K562 (cell line): ENCODE data around the gene B3GLCT. TPM values are rescaled to one million over a fixed set of nuclear protein-coding genes. Genes with fewer than 3 reads are reported as not detected.
A peak's percentile ranks its signal among the peaks of the same experiment; 100 is the strongest.

Experiments
- CCNT2 ChIP-seq: IDR thresholded peaks from 2 replicates; pipeline ENCODE4 v1.6.1; 2011; ENCODE audit warnings: borderline replicate concordance, low read depth, mild to moderate bottlenecking, moderate library complexity, mixed read lengths, low read length; ENCODE audit not compliant: insufficient read length; ENCODE audit errors: extremely low read depth
- FIP1L1 ChIP-seq: fragments of 200-400 bp; formaldehyde crosslinking; IDR thresholded peaks from 2 replicates; pipeline ENCODE4 v1.6.1; 2018; ENCODE audit warnings: mild to moderate bottlenecking, low read depth, low read length; ENCODE audit not compliant: poor library complexity, severe bottlenecking
- GABPA ChIP-seq: fragments of 200-800 bp; sonication (Bioruptor generic); conservative IDR thresholded peaks from 2 replicates; pipeline ENCODE4 v1.6.1; 2016; ENCODE audit warnings: low read depth, missing genetic modification characterization, missing compliant biosample characterization
- HNRNPH1 ChIP-seq: fragments of 200-400 bp; formaldehyde crosslinking; optimal IDR thresholded peaks from 2 replicates; pipeline ENCODE3; 2017; ENCODE audit warnings: low read depth, mild to moderate bottlenecking, low read length, moderate library complexity
- HNRNPLL ChIP-seq: fragments of 200-400 bp; formaldehyde crosslinking; IDR thresholded peaks from 2 replicates; pipeline ENCODE4 v1.6.1; 2017; ENCODE audit warnings: low read length, low read depth, mild to moderate bottlenecking; ENCODE audit not compliant: poor library complexity, severe bottlenecking
- HNRNPUL1 ChIP-seq: fragments of 200-400 bp; formaldehyde crosslinking; IDR thresholded peaks from 2 replicates; pipeline ENCODE4 v1.6.1; 2017; ENCODE audit warnings: low read length
- MAZ ChIP-seq, 2 experiments: fragments of 450-650 bp in 1 of 2; sonication (generic) in 1 of 2; formaldehyde crosslinking; IDR thresholded peaks in 1 of 2; conservative IDR thresholded peaks in 1 of 2; 2 replicates each; pipeline versions ENCODE4 v1.4.0 to v1.5.0; 2020; ENCODE audit warnings: mild to moderate bottlenecking in 1 of 2, missing genetic modification reagents in 1 of 2
- RFX1 ChIP-seq: fragments of 450-650 bp; IDR thresholded peaks from 2 replicates; pipeline ENCODE4 v1.6.1; 2016; ENCODE audit warnings: mild to moderate bottlenecking, moderate library complexity
- SAP30 ChIP-seq: fragments of 200-600 bp; sonication (generic); IDR thresholded peaks from 2 replicates; pipeline ENCODE4 v1.6.1; 2012; ENCODE audit warnings: borderline replicate concordance, low read depth, mild to moderate bottlenecking, moderate library complexity, low read length, control low read depth, inconsistent platforms; ENCODE audit not compliant: insufficient read depth, poor library complexity, severe bottlenecking
- SIRT6 ChIP-seq: IDR thresholded peaks from one replicate; pipeline ENCODE4 v1.6.1; 2012; ENCODE audit warnings: low read depth, mild to moderate bottlenecking, control low read depth, inconsistent platforms, low read length, moderate library complexity
- SMARCA4 ChIP-seq: fragments of 450-650 bp; IDR thresholded peaks from 2 replicates; pipeline ENCODE4 v1.6.1; 2016
- SRSF7 ChIP-seq: fragments of 200-400 bp; formaldehyde crosslinking; optimal IDR thresholded peaks from 2 replicates; pipeline ENCODE3; 2017; ENCODE audit warnings: mild to moderate bottlenecking, low read depth, low read length
- TBP ChIP-seq: optimal IDR thresholded peaks from 2 replicates; pipeline ENCODE3; 2011; ENCODE audit warnings: low read depth, low read length, improper control_type of control experiment
- ZBTB40 ChIP-seq, 2 experiments: fragments of 450-650 bp in 1 of 2; sonication (generic) in 1 of 2; formaldehyde crosslinking in 1 of 2; IDR thresholded peaks; 2 replicates each; pipeline versions ENCODE4 v1.7.1 to v1.9.0; 2016 to 2022; ENCODE audit warnings: inconsistent platforms in 1 of 2, mild to moderate bottlenecking in 1 of 2, missing genetic modification reagents in 1 of 2
- ZC3H4 ChIP-seq: sonication (generic); formaldehyde crosslinking; IDR thresholded peaks from 2 replicates; pipeline ENCODE4 v1.9.0; 2021; ENCODE audit warnings: missing genetic modification reagents, borderline replicate concordance
- ZKSCAN3 ChIP-seq: fragments of 250-450 bp; sonication (Bioruptor Pico); IDR thresholded peaks from 2 replicates; pipeline ENCODE4 v1.4.0; 2020
- ZNF197 ChIP-seq: fragments of 200-800 bp; sonication (Bioruptor generic); IDR thresholded peaks from 2 replicates; pipeline ENCODE4 v1.6.1; 2016; ENCODE audit warnings: low read depth, missing genetic modification characterization, missing compliant biosample characterization
- ZNF431 ChIP-seq: sonication (generic); formaldehyde crosslinking; IDR thresholded peaks from 2 replicates; pipeline ENCODE4 v1.8.0; 2022; ENCODE audit warnings: mild to moderate bottlenecking, missing genetic modification reagents
- ZNF766 ChIP-seq: fragments of 200-800 bp; sonication (Bioruptor generic); conservative IDR thresholded peaks from 2 replicates; pipeline ENCODE4 v1.6.1; 2016; ENCODE audit warnings: missing genetic modification characterization, missing compliant biosample characterization
- polyA plus RNA-seq, 8 experiments: library from polyadenylated mRNA; depleted of rRNA in 4 of 8; stranded (reverse) in 5 of 8; unstranded in 3 of 8; fragments of >200 nt; fragmentation: Nextera tagmentation in 2 of 8; fragmentation: Illumina TruSeq in 1 of 8; extraction: Ambion mirVana in 2 of 8; extraction: Trizol in 1 of 8; gene quantifications; 2 replicates each; pipeline versions ENCODE4 v1.2.1 to v1.2.3, GENCODE V29; 2011 to 2014; ENCODE audit warnings: inconsistent platforms in 1 of 8, missing spikeins in 1 of 8
- total RNA-seq, 7 experiments: library from RNA; depleted of rRNA in 6 of 7; stranded (reverse); fragments of >200 nt in 6 of 7; fragmentation: Illumina TruSeq in 2 of 7; extraction: Trizol in 2 of 7; gene quantifications; 2 replicates each; pipeline versions ENCODE4 v1.2.1 to v1.2.3, GENCODE V29; 2011 to 2021; ENCODE audit warnings: low replicate concordance in 1 of 7

B3GLCT gene
- total and polyA plus RNA-seq, 9 of the 15 experiments (the other 6 are each of a cell fraction or from before 2014, with no cell fraction given): 1.1 to 5.1 (median 2.9) TPM

- TF ChIP-seq RFX1 (peak; percentile 99), ZNF766 (no peak), MAZ (CRISPR knock-in tag; conservative IDR thresholded peaks at IDR 0.05 in 1 of 2, IDR thresholded peaks at IDR 0.05 in 1 of 2) (peak in 1 of 2 experiments; percentile 30; a peak in 2 of 4 replicates), SRSF7 (no peak), ZNF431 (0 out of 2 replicates have a peak, but pooled peaks have one; percentile 44), HNRNPLL (peak; percentile 83), CCNT2 (peak; percentile 16), SMARCA4 (no peak), ZNF197 (CRISPR knock-in tag) (no peak), SIRT6 (no peak), HNRNPUL1 (no peak), HNRNPH1 (no peak), FIP1L1 (no peak), SAP30 (peak; percentile 94), ZKSCAN3 (CRISPR knock-in tag) (no peak), GABPA (tag) (peak; percentile 92), ZC3H4 (CRISPR knock-in tag) (no peak; the same call in 1 of the 2 replicates), TBP (peak; percentile 93), ZBTB40 (IDR thresholded peaks at IDR 0.05) (peak; percentile 86), ZBTB40 (CRISPR knock-in tag; IDR thresholded peaks at IDR 0.05) (no peak)
These were observed 38.1 kb upstream of the B3GLCT start, which contains the start of gene HSPH1 (continued) for GRCh38 chr13:31161557-31162150.
